NT2/D1 (cell line): ENCODE results near the gene TMPRSS15.

ENCODE experiments used
- DNase-seq: peaks from one replicate; pipeline ENCODE4 v3.0.0-alpha.2; 2011; ENCODE audit warnings: low read depth, low spot score
- H3K27me3 ChIP-seq: 2 replicates; pipeline ENCODE4 v1.6.0; 2011; ENCODE audit warnings: mild to moderate bottlenecking; ENCODE audit not compliant: insufficient read length, insufficient read depth
- H3K36me3 ChIP-seq: 2 replicates; pipeline ENCODE4 v1.6.1; 2011; ENCODE audit warnings: mild to moderate bottlenecking, low read length, mixed read lengths; ENCODE audit not compliant: insufficient read depth, insufficient read length
- H3K4me1 ChIP-seq: 2 replicates; pipeline ENCODE4 v1.5.1; 2011; ENCODE audit not compliant: insufficient read depth, insufficient read length
- H3K4me3 ChIP-seq: 2 replicates; pipeline ENCODE4 v1.5.1; 2011; ENCODE audit warnings: low read depth; ENCODE audit not compliant: insufficient read length
- H3K9ac ChIP-seq: 2 replicates; pipeline ENCODE4 v1.6.0; 2011; ENCODE audit warnings: low read depth; ENCODE audit not compliant: insufficient read length
- H3K9me3 ChIP-seq: 2 replicates; pipeline ENCODE4 v1.5.1; 2011; ENCODE audit warnings: mild to moderate bottlenecking, low read length; ENCODE audit not compliant: insufficient read depth
- SUZ12 ChIP-seq: IDR thresholded peaks from 2 replicates; pipeline ENCODE4 v1.6.1; 2011; ENCODE audit not compliant: insufficient read length, insufficient read depth; ENCODE audit errors: extremely low read depth
- YY1 ChIP-seq: IDR thresholded peaks from 2 replicates; pipeline ENCODE4 v1.6.1; 2011; ENCODE audit not compliant: insufficient read length, insufficient read depth
- ZNF274 ChIP-seq: IDR thresholded peaks from 2 replicates; pipeline ENCODE4 v1.6.1; 2011; ENCODE audit warnings: mild to moderate bottlenecking, low read depth, low read length

The TMPRSS15 gene

DNA sequence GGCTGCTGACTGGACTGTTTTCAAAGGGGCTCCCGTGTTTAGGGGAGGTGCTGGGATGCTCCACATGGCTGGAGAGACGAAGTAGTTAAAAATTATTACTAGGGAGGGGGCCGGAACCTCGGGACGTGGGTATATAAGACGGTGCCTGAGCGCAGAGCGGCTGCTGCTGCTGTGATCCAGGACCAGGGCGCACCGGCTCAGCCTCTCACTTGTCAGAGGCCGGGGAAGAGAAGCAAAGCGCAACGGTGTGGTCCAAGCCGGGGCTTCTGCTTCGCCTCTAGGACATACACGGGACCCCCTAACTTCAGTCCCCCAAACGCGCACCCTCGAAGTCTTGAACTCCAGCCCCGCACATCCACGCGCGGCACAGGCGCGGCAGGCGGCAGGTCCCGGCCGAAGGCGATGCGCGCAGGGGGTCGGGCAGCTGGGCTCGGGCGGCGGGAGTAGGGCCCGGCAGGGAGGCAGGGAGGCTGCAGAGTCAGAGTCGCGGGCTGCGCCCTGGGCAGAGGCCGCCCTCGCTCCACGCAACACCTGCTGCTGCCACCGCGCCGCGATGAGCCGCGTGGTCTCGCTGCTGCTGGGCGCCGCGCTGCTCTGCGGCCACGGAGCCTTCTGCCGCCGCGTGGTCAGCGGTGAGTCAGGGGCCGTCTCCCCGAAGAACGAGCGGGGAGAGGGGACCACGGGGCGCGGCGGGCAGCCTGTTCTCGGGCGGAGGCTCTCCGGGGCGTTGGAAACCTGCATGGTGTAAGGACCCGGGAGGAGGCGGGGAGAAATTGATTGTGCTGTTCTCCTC, 158.7 kb downstream of the TMPRSS15 start, which contains the start of gene CHODL:
Gene CHODL, plus strand, starts transcription at position 163 of the 793 bp plus-strand sequence. Its CDS starts 391 bp downstream, at position 554.
- peak within 1 kb of the TSS; percentile 52 for H3K4me3 ChIP-seq
- H3K9me3 ChIP-seq, result no peaks in the 10 kb centered on the region
- no peak for DNase-seq
- no peaks in the 10 kb centered on the region for H3K4me1 ChIP-seq
- H3K9ac ChIP-seq, result peak within 1 kb of the TSS; percentile 61
- peaks cover 60% of the 10 kb centered on the region for H3K27me3 ChIP-seq
- H3K36me3 ChIP-seq, result no peaks in the 10 kb centered on the region
- TF ChIP-seq SUZ12, result peak; percentile 94
- TF ChIP-seq YY1, result no peak
- no peak for TF ChIP-seq ZNF274

DNA sequence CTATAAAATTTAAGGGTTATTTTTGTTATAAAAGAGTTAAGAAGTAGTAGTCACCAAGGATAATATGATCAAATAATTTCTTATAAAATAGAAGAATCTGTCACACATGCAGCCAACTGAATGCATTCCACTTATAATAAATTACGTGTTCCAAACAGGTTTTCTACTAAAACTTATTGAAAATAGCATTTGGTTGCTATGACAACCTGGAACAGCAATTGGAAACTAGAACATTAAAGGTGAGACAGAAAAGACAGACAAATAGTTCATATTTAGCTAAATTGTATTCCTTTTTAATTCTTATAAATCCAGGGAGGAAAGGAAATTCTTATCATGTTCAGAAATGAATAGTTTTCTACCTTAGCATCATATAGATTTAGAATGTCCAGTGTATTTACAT, 168.0 kb downstream of the TMPRSS15 start:
- Histone ChIP-seq H3K9me3 (peaks cover 5% of the 10 kb centered on the region; the same call in 1 of the 2 replicates), H3K36me3 (no peaks in the 10 kb centered on the region), H3K27me3 (no peaks in the 10 kb centered on the region), H3K9ac (no peak overlapping the region), H3K4me3 (no peak overlapping the region), H3K4me1 (no peaks in the 10 kb centered on the region)
- TF ChIP-seq ZNF274 (no peak), YY1 (no peak), SUZ12 (no peak)
- no peak for DNase-seq

DNA sequence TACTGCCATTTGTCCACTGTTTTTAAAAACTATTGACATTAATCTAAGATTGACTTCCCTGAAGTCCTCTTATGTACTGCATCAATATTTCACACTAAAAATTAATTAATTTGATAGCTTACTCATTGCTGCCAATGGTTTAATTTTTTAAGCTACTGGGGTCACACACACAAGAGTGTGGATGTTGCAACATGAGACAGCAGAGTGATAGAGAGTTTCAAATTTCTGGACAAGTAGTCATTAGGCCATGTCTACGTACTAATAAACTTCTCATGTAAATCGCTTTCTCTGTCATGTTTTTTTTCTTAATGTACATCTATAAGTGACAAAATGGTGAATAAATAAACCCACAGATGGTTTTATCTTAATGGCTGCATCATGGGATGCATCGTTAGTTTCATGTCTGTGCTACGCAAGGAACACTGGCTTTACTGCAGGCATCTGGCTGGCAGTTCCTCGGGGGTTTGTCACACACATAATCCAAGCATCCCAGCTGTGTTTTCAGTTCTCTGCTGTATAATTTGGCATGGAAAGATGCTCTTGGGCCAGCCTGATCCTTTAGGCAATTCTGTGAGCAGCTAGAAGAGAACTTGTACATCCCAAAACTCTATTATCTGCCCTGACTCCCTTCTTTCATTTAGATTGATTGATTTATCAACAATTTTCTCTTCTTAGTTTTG, 175.4 kb downstream of the TMPRSS15 start:
- no peaks in the 10 kb centered on the region for H3K27me3 ChIP-seq
- DNase-seq, result no peak
- no peaks in the 10 kb centered on the region for H3K9me3 ChIP-seq
- no peaks in the 10 kb centered on the region for H3K4me1 ChIP-seq
- H3K4me3 ChIP-seq, result no peak overlapping the region
- no peak for TF ChIP-seq SUZ12
- TF ChIP-seq YY1, result no peak
- no peak for TF ChIP-seq ZNF274
- H3K9ac ChIP-seq, result no peak overlapping the region
- H3K36me3 ChIP-seq, result no peaks in the 10 kb centered on the region

DNA sequence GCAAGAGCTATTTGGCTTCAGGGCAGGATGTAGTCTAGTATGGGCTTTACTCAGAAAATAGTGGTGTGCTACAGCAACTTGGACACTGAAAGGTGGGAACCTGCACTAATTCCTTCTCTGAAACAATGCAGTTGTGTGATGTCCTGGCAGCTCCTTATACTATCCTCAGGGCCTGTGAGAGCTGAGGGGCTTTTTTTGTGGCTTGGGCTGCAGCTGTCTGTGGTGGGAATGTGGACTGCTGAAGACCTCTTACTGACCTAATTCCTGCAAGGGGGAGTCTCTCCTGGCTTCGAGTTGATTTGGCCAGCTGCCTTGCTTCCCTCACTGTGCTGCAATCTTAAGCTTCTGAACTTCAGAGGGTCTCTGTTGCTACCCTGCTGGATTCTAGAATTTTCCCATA, 181.2 kb downstream of the TMPRSS15 start:
- Histone ChIP-seq H3K36me3 (no peaks in the 10 kb centered on the region), H3K4me1 (no peaks in the 10 kb centered on the region), H3K4me3 (no peak overlapping the region), H3K27me3 (no peaks in the 10 kb centered on the region), H3K9me3 (peaks cover 51% of the 10 kb centered on the region), H3K9ac (no peak overlapping the region)
- no peak for DNase-seq
- TF ChIP-seq YY1 (no peak), ZNF274 (no peak)

DNA sequence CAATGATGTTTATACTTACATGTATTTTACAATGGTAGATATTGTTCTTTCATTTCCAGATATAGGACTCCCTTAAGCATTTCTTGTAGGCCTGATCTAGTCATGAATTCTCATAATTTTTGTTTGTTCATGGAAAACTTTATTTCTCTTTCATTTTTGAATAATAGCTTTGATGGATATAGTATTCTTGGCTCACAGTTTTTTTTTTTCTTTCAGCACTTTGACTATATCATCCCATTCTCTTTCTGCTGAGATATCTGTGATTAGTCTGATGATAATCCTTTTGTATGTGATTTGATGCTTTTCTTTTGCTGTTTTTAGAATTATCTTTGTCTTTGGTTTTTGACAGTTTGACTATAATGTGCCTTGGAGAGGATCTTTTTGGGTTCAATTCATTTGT, 183.1 kb downstream of the TMPRSS15 start:
- Histone ChIP-seq H3K4me3 (no peak overlapping the region), H3K4me1 (no peaks in the 10 kb centered on the region), H3K36me3 (no peaks in the 10 kb centered on the region), H3K9me3 (peaks cover 65% of the 10 kb centered on the region), H3K9ac (no peak overlapping the region), H3K27me3 (no peaks in the 10 kb centered on the region)
- DNase-seq, result no peak
- TF ChIP-seq YY1 (no peak), SUZ12 (no peak), ZNF274 (no peak)
